HG03521 (cell line): Measurements from ENCODE around the gene SDK1.

Source experiments
- ATAC-seq: cut with Tn5 transposase; IDR thresholded peaks from one replicate; pipeline ENCODE4 v1.9.1; 2021; ENCODE audit warnings: mild to moderate bottlenecking, moderate library complexity; ENCODE audit not compliant: unreplicated experiment

SDK1 gene, protein sequence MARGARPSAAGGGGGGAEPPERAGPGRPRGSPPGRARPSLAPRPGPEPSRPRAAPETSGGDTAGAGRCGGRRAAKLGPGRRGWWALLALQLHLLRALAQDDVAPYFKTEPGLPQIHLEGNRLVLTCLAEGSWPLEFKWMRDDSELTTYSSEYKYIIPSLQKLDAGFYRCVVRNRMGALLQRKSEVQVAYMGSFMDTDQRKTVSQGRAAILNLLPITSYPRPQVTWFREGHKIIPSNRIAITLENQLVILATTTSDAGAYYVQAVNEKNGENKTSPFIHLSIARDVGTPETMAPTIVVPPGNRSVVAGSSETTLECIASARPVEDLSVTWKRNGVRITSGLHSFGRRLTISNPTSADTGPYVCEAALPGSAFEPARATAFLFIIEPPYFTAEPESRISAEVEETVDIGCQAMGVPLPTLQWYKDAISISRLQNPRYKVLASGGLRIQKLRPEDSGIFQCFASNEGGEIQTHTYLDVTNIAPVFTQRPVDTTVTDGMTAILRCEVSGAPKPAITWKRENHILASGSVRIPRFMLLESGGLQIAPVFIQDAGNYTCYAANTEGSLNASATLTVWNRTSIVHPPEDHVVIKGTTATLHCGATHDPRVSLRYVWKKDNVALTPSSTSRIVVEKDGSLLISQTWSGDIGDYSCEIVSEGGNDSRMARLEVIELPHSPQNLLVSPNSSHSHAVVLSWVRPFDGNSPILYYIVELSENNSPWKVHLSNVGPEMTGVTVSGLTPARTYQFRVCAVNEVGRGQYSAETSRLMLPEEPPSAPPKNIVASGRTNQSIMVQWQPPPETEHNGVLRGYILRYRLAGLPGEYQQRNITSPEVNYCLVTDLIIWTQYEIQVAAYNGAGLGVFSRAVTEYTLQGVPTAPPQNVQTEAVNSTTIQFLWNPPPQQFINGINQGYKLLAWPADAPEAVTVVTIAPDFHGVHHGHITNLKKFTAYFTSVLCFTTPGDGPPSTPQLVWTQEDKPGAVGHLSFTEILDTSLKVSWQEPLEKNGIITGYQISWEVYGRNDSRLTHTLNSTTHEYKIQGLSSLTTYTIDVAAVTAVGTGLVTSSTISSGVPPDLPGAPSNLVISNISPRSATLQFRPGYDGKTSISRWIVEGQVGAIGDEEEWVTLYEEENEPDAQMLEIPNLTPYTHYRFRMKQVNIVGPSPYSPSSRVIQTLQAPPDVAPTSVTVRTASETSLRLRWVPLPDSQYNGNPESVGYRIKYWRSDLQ (N-terminal part only)

DNA sequence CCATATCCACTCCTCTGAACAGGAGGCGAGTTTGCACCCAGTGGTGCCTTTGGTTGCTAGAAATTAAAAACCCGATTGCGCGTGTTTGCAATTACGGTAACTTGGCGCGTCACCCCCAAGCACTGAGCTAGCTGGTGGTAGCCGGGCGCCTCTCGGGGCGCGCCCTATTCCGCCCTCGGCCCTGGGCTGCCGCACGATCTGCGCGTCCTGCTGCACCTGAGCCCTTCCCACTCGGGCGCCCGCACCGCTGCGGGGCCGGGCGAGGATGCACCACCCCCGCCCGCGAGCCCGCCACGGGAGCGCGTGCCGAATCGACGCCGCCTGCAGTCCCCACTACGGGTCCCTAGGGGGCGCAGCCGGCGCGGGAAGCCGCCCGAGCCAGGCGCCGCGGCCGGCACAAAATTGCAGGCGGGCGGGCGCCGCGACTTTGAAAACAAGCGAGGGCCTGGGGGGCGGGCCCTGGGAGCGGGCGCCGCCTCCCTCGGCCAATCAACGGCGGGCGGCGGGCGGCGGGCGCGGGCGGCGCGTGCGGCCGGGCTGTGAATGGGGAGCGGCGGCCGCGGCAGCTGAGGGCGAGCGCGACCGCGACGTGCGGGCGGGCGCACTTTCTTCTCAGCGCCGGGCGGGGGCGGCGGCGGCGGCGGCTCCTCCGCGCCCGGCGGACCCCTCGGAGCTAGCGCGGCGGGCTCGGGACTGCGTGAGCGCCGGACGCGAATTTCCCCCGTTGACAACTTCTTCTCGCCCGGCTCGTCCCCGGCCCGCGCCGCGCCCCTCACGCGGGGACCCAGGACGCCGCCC lies at the start of gene SDK1:
TSS of gene SDK1 (plus strand) at position 602 of the 798 bp plus-strand sequence. CDS start 335 bp downstream, outside the sequence.
- ATAC-seq: peak; percentile 90

DNA sequence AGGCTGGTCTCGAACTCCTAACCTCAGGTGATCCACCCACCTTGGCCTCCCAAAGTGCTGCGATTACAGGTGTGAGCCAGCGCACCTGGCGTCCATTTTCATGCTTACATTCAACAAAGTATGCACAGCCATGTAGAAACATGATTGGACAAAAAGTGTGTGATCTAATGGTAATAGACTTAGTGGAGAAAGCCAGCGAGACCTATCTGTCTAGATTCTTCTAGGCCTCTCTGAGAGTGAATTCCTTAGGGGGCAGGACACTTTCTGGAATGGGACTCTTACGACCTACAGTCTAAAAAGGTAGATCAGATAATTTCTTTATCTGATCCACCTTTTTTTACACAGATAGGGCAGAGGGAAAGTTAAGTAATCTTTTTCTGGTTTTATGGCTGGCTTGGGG lies 46.3 kb upstream of the SDK1 start:
- ATAC-seq: no peak

DNA sequence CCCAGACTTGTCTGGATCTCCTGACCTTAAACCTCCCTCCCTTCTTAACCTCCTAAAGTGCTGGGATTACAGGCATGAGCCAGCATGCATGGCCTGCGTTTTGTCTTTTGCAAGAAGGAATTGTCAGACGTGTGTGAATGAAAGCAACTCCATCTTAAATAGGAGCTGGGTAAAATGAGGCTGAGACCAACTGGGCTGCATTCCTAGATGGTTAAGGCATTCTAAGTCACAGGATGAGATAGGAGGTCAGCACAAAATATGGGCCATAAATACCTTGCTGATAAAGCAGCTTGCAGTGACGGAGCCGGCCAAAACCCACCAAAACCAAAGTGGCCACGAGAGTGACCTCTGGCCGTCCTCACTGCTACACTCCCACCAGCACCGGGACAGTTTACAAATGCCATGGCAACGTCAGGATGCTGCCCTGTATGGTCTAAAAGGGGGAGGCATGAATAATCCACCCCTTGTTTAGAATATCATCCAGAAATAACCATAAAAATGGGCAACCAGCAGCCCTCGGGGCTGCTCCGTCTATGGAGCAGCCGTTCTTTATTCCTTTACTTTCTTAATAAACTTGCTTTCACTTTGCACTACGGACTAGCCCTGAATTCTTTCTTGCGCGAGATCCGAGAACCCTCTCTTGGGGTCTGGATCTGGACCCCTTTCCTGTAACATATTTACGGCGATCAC lies 41.2 kb upstream of the SDK1 start:
- ATAC-seq: no peak

DNA sequence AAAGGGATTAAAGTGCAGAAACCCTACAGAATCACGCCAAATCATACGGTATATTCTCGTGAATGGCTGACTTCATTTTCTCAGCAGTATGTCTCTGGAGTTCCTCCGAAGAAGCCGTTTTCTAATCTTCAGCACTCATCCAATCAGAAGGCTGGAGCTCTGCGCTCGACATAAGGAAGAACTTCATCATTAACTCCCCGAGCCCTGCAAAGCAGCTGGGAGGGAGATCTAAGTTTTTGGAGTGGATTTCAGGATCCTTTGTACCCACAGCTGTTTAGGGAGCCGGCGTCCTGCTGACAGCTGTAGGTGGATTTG lies 40.7 kb upstream of the SDK1 start:
- no peak for ATAC-seq

DNA sequence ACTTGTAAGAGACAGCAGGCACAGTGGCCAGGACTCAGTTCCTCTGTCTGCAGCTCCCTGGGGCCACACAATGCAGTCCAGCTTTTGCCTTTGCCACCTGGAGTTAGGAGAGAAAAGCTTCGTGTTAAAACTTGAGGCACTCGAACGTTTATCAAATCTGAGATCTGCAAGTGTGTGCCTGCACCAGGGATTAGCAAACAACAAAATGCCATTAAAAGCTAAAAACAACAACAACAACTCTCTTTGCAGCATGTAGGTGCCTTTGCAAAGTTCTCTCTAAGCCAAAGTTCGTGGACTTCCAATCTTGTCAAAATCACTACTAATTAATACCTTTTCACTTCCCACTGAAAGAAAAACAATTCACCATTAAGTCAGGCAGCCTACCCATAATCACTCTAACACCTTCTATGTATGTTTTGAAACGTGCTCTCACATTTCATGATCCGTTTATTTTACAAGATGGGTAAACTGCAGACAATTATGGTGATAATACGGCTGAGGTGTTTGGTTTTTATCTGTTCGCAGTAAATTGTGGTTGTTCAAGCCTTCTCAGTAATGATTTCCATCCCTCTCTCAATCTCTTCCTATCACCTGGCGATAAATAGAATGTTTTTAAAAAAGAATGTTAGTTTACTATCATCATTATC lies 36.2 kb upstream of the SDK1 start:
- ATAC-seq: no peak

DNA sequence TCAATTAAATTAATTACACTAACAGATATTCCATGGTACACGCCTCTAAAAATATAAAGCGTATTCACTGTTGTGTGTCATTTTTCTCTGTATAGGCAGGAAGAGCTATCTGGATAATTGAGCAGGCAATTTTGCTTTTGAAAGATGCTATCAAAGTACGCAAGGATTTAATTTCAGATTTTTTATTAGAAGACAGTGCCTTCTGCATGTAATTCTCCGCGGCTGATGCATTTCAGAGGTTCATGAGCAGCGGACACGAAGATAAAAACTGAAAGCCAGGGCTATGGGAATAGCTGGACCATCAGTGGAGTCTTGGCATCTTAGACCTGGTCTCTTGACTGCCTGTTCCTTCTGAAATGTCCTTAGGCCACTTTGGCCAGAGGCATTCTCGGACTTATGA lies 35.7 kb upstream of the SDK1 start:
- ATAC-seq: no peak

DNA sequence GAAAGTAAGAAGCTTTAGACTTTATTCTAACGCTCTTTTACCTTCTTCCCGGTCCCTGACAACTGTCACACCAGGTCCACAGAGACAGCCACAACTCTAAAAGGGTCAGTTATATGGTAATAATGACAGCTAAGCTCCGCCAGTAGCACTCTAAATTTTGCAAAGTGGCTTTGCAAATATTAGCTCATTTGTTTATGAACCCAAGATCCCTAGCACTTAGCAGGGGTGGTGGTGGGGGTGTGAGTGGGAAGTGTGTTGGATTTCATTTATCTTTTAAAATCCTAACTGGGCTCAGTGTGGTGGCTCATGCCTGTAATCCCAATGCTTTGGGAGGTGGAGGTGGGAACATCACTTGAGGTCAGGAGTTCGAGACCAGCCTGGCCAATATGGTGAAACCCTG lies 34.8 kb upstream of the SDK1 start:
- ATAC-seq: no peak

DNA sequence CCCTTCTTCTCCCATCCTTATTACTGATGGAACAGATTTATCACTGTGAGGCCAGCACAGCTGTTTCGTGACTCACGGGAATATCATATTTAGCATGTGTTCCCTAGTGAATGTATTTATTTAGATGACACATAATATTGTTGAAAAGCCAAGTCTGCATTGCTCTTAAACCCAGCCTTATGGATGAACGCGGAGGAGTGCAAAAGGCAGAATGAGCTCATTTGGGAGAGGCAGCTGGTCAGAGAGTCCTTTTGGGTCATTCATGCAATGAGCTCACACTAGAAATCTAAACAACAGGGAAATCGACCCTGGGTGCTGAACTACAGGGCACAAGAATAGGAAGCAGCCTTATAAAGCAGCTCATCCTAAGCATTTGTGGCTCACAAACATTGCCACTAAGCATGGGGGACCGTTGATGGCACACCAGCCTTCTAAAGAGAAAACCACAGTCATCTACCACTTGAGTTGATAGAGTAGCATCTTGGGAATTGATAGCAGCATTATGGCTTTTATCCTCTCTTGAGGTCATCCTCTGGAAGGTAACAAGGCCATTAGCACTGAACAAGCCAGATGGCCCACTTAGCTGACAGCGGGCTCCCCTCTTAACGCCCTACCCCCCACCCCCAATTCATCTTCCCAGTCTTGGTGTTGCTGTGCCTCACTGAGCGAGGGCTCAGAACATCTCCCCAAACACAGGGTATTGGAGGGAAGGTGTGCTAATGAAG lies 32.9 kb upstream of the SDK1 start:
- no peak for ATAC-seq

DNA sequence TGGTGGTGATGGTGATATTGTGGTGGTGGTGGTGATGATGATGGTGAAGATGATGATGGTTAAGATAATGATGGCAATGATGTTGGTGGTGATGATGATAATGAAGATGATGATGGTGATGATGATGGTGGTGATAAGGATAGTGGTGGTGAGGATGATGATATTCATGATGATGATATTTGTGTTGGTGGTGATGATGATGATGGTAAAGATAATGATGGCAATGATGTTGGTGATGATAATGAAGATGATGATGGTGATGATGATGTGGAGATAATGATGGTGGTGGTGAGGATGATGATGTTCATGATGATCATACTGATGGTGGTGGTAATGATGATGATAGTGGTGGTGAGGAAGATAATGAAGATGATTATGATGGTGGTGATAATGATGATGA lies 30.7 kb upstream of the SDK1 start:
- ATAC-seq: no peak

DNA sequence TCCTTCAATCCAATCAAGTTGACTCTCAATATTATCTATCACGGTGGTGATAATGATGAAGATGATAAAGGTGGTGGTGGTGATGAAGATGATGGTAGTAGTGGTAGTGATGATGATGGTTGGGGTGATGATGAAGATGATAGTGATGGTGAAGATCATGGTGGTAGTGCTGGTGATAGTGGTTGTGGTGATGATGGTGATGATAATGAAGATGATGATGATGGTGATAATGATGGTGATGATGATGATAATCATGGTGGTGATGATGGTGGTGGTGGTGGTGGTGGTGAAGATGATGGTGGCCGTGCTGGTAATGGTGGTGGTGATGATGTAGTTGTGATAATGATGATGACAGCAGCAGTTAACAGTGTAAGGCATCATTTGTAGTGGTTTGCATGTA lies 29.8 kb upstream of the SDK1 start:
- no peak for ATAC-seq

DNA sequence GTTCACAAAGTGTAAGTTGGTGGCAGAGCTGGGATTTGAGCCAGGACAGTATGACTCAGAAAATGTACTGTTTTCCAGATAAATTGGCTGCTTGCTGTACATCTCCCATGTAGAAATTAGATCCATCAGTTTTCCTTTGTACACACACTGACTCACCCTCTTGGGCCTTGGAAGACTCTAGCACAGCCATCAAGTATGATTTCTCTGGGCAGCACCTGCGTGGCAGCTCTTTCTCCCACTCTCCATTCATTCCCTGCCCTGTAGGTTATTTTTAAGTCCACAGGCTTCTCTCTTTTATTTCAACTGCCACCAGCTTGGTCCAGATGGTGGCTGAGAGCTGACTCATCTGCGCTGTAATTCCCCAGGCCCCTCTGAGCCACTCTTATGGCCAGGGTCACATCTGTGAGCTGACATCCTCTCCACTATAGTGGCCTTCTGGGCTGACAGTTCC lies 28.3 kb upstream of the SDK1 start:
- no peak for ATAC-seq

DNA sequence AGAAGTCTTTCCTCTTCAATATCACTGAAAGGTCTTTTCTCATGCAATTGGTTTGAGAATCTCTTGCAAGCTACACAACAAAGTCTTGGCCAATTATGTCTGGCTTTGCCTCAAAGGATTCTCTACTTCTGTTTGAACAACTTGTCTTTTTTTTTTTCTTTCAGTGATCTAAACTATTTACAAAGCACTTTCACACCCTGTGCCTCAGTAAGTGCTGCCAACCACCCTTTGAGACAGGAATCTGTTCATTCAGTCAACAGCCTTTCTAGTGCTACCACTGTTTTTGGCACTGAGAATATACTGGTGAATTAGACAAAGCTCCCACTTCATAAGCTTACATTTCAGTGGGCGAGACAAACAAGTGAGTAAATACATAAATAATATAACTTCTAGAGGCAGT lies 26.9 kb upstream of the SDK1 start:
- no peak for ATAC-seq

DNA sequence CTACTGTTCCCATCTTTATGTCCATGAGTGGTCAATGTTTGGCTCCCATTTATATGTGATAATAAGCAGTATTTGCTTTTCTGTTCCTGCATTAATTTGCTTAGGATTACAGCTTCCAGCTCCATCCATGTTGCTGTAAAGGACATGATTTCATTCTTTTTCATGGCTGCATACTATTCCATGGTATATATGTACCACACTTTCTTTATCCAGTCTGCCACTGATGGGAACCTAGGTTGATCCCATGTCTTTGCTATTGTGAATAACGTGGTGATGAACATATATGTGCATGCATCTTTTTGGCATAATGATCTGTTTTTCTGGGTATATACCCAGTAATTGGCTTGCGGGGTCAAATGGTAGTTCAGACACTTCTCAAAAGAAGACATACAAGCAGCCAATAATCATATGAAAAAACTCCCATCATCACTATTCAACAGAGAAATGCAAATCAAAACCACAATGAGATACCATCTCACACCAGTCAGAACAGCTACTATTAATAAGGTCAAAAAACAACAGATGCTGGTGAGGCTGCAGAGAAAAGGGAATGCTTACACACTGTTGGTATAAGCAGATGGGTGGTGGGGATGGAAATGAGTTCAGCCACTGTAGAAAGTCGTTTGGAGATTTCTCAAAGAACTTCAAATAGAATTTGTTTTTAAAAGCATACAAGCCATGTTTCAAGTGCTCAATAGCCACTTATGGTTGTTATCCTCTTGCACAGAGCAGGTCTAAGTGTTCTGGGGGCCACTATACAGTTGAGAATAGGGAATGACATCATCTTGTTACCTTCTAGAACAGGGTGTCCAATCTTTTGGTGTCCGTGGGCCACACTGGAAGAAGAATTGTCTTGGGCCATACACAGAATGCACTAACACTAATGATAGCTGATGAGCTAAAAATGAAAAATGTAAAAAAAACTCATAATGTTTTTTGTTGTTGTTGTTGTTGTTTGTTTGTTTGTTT lies 23.2 kb upstream of the SDK1 start:
- no peak for ATAC-seq

DNA sequence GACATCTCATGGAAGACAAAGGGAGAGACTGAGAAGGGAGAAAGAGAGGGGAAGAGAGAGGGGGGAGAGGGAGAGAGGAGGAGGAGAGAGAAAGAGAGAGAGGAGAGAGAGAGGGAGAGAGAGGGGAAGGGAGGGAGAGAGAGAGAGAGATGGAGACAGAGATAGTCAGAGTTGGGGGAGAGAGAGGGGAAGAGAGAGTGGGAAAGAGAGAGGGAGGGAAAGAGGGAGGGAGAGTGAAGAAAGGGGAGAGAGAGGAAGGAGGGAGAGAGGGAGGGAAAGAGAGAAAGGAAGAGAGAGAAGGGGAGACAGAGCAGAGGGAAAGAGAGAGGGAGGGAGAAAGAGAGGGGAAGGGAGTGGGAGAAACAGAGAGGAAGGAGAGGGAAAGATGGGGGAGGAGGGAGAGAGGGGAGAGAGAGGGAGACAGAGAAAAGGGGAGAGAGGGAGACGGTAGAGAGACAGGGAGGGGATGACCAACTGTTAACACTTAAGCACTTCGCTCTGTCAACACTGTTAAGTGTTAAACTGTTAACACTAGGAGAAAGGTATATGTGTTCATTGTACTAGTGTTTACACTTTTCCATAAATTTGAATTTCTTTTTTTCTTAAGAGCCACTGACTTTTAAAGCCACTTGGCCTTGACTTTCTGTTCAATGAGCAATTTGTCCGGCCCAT lies 21.8 kb upstream of the SDK1 start:
- ATAC-seq: no peak

DNA sequence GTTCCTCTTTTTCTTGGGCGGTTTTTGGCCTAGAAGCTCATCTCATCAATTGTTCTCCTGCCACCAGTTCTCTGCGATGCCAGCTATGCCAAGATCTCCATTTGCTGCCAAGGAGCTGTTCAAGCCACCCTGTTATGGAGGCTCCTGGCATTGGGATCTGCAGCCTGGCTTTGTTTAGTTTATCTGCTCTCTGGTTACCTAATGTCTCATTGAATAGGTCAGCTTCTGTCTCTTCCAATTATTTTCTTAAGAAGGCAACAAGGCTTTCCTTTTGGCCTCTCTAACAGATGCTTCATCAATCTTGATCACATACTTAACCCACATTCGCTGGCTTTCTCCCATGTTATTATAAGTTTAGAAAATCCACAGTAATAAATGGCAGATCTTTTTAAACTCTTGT lies 20.6 kb upstream of the SDK1 start:
- ATAC-seq: no peak

DNA sequence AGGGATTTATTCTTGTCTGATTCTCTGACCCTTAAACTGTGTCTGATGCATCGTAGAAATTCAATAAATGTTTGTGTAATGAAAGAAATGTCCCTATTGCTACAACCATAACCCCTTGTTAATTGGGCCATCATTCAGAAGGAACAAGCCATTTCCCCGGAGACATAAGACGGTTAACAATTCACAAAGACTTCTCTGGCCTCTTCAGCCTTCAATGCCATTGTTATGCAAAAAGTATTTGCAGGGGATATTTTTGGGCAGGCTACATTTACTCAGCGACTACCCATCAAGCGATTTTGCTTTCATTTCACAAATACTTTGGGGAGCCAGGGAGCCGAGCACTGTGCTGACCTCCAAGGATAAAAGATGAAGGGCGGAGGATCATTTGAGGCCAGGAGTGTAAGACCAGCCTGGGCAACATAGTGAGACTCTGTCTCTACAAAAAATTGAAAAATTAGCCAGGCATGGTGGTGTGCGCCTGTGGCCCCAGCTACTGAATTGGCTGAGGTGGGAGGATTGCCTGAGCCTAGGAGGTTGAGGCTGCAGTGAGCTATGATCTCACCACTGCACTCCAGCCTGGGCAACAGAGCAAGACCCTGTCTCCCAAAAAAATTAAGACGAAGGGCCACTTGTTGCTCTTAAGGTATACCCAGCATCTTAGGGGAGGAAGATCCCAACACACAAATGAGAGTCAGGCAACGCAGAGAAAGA lies 20.0 kb upstream of the SDK1 start:
- ATAC-seq: no peak

DNA sequence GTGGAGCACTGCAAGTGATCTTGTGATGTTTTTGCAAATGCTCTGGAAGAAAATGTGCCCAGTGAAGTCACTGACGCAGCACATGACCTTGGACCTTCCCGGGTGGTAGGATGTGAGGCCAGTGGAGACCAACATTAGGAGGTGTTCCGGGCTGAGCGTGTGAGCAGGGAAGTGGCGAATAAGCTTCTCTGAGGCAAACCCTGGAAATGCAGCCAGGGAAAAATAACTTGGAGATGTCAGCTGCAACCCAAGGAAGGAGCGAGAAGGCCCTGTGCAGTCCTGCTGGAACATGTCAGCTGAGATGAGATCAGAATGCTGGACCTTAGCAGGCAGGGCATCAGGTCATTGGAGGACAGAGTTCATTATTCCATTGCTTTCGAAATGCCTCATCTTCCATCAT lies 18.6 kb upstream of the SDK1 start:
- no peak for ATAC-seq
